Activated naive CD8-positive, alpha-beta T cell treated with anti-CD3 and anti-CD28 coated beads, Interleukin-2, amount 10 ng/mL, durations not matched to agents 7 days and 5 days (primary cell): Measurements from ENCODE around the gene LRP2. TPM values are rescaled to one million over a fixed set of nuclear protein-coding genes. Genes with fewer than 3 reads are reported as not detected.
"Not testable (repeated sequence)": the region's sequence is repeated elsewhere in the genome, so short reads cannot be mapped to it uniquely, and the experiment has no call there.

Experiments used
- ATAC-seq: fragments of 150-1000 bp; cut with Tn5 transposase; one replicate; pipeline ENCODE4 v1.10.0; 2021; ENCODE audit warnings: low read depth, moderate library complexity
- POLR2A ChIA-PET: fragments of 350-600 bp; sonication (Branson Sonifier 250); formaldehyde crosslinking; loops from one replicate; lab custom pipeline; 2021; ENCODE audit warnings: antibody characterized with exemption; lab: Charles Lee
- DNase-seq: peaks from one replicate; pipeline ENCODE4 v3.0.0; 2021
- H3K27ac Mint-ChIP-seq: one replicate; pipeline ENCODE4 v1.8.0; 2022; ENCODE audit warnings: mild to moderate bottlenecking, mixed read lengths
- H3K27me3 Mint-ChIP-seq: one replicate; pipeline ENCODE4 v1.8.0; 2022; ENCODE audit warnings: mild to moderate bottlenecking, moderate library complexity, mixed read lengths
- H3K36me3 Mint-ChIP-seq: one replicate; pipeline ENCODE4 v1.8.0; 2021; ENCODE audit warnings: mild to moderate bottlenecking, mixed read lengths
- H3K4me1 Mint-ChIP-seq: one replicate; pipeline ENCODE4 v1.8.0; 2021; ENCODE audit warnings: mixed read lengths
- H3K4me3 Mint-ChIP-seq: one replicate; pipeline ENCODE4 v1.8.0; 2022; ENCODE audit warnings: mild to moderate bottlenecking, moderate library complexity, mixed read lengths
- H3K9me3 Mint-ChIP-seq: one replicate; pipeline ENCODE4 v1.8.0; 2021; ENCODE audit warnings: mixed read lengths
- total RNA-seq, 2 experiments: library from RNA; stranded (reverse); gene quantifications; one replicate each; pipeline ENCODE4 v1.2.3, GENCODE V29; 2021

LRP2 gene
- total RNA-seq, 2 experiments from 2014 or later: 0.40 to 0.47 TPM

GRCh38 chr2:169275696-169276444 is 86.5 kb downstream of the LRP2 start:
- no peaks in the 10 kb centered on the region for H3K36me3 Mint-ChIP-seq

GRCh38 chr2:169272010-169272409 is 90.3 kb downstream of the LRP2 start:
- H3K4me1 Mint-ChIP-seq: no peaks in the 10 kb centered on the region
- H3K36me3 Mint-ChIP-seq: no peaks in the 10 kb centered on the region
- peaks cover 16% of the 10 kb centered on the region for H3K27me3 Mint-ChIP-seq
- H3K27ac Mint-ChIP-seq: no peak overlapping the region
- POLR2A ChIA-PET: no interaction called here
- no peak overlapping the region for H3K4me3 Mint-ChIP-seq
- no peak for ATAC-seq
- no peak for DNase-seq
- H3K9me3 Mint-ChIP-seq: no peaks in the 10 kb centered on the region

More at GRCh38 chr2:169275696-169276444, 86.5 kb downstream of the LRP2 start:
- ATAC-seq (no peak), DNase-seq (no peak)
- Mint-ChIP-seq H3K4me1 (no peaks in the 10 kb centered on the region), H3K9me3 (no peaks in the 10 kb centered on the region), H3K27me3 (peaks cover 18% of the 10 kb centered on the region), H3K4me3 (no peak overlapping the region), H3K27ac (no peak overlapping the region)
- POLR2A ChIA-PET: no interaction called here

GRCh38 chr2:169270574-169270973 is 91.8 kb downstream of the LRP2 start:
- H3K27me3 Mint-ChIP-seq: peaks cover 16% of the 10 kb centered on the region
- H3K4me3 Mint-ChIP-seq, H3K4me1 Mint-ChIP-seq, POLR2A ChIA-PET, H3K36me3 Mint-ChIP-seq, DNase-seq, H3K9me3 Mint-ChIP-seq, ATAC-seq, H3K27ac Mint-ChIP-seq: not testable (repeated sequence)

GRCh38 chr2:169265591-169265990 is 96.7 kb downstream of the LRP2 start:
- no peaks in the 10 kb centered on the region for H3K4me1 Mint-ChIP-seq
- no peaks in the 10 kb centered on the region for H3K36me3 Mint-ChIP-seq
- ATAC-seq: no peak
- no peaks in the 10 kb centered on the region for H3K9me3 Mint-ChIP-seq
- no peak for DNase-seq
- no peak overlapping the region for H3K27ac Mint-ChIP-seq
- peaks cover 11% of the 10 kb centered on the region for H3K27me3 Mint-ChIP-seq
- H3K4me3 Mint-ChIP-seq: no peak overlapping the region
- POLR2A ChIA-PET: no interaction called here

- Mint-ChIP-seq H3K4me1 (no peaks in the 10 kb centered on the region), H3K4me3 (no peak overlapping the region), H3K9me3 (no peaks in the 10 kb centered on the region), H3K27ac (no peak overlapping the region), H3K36me3 (no peaks in the 10 kb centered on the region), H3K27me3 (peaks cover 21% of the 10 kb centered on the region)
- no peak for ATAC-seq
- POLR2A ChIA-PET: no interaction called here
- no peak for DNase-seq
Observed at GRCh38 chr2:169260846-169261642, 101.3 kb downstream of the LRP2 start.

GRCh38 chr2:169260246-169260645 is 102.1 kb downstream of the LRP2 start:
- Mint-ChIP-seq H3K36me3 (no peaks in the 10 kb centered on the region), H3K27ac (no peak overlapping the region), H3K4me3 (no peak overlapping the region), H3K9me3 (no peaks in the 10 kb centered on the region), H3K27me3 (peaks cover 21% of the 10 kb centered on the region), H3K4me1 (no peaks in the 10 kb centered on the region)
- POLR2A ChIA-PET: no interaction called here
- no peak for DNase-seq
- no peak for ATAC-seq

- ATAC-seq: no peak
- peaks cover 21% of the 10 kb centered on the region for H3K27me3 Mint-ChIP-seq
- no peak overlapping the region for H3K4me3 Mint-ChIP-seq
- POLR2A ChIA-PET: no interaction called here
- H3K9me3 Mint-ChIP-seq: no peaks in the 10 kb centered on the region
- no peak for DNase-seq
- no peaks in the 10 kb centered on the region for H3K36me3 Mint-ChIP-seq
- no peak overlapping the region for H3K27ac Mint-ChIP-seq
- no peaks in the 10 kb centered on the region for H3K4me1 Mint-ChIP-seq
Observed at GRCh38 chr2:169259402-169259801, 102.9 kb downstream of the LRP2 start.

GRCh38 chr2:169258045-169258601 is 104.2 kb downstream of the LRP2 start:
- H3K4me3 Mint-ChIP-seq: no peak overlapping the region
- H3K9me3 Mint-ChIP-seq: no peaks in the 10 kb centered on the region
- ATAC-seq (no peak), DNase-seq (no peak)
- peaks cover 21% of the 10 kb centered on the region for H3K27me3 Mint-ChIP-seq
- H3K36me3 Mint-ChIP-seq: no peaks in the 10 kb centered on the region
- no peaks in the 10 kb centered on the region for H3K4me1 Mint-ChIP-seq
- H3K27ac Mint-ChIP-seq: no peak overlapping the region
- POLR2A ChIA-PET: no interaction called here

- H3K27me3 Mint-ChIP-seq: peaks cover 12% of the 10 kb centered on the region
- ATAC-seq (no peak), DNase-seq (no peak)
- POLR2A ChIA-PET: no interaction called here
- no peaks in the 10 kb centered on the region for H3K36me3 Mint-ChIP-seq
- no peak overlapping the region for H3K4me3 Mint-ChIP-seq
- H3K4me1 Mint-ChIP-seq: no peaks in the 10 kb centered on the region
- H3K9me3 Mint-ChIP-seq: no peaks in the 10 kb centered on the region
- H3K27ac Mint-ChIP-seq: no peak overlapping the region
Observed at GRCh38 chr2:169254774-169255173, 107.6 kb downstream of the LRP2 start.

GRCh38 chr2:169247211-169247610 is 115.1 kb downstream of the LRP2 start:
- peaks cover 11% of the 10 kb centered on the region for H3K27me3 Mint-ChIP-seq
- POLR2A ChIA-PET: no interaction called here
- H3K27ac Mint-ChIP-seq: no peak overlapping the region
- ATAC-seq: no peak
- DNase-seq: no peak
- H3K36me3 Mint-ChIP-seq: no peaks in the 10 kb centered on the region
- H3K9me3 Mint-ChIP-seq: peaks cover 1% of the 10 kb centered on the region
- H3K4me3 Mint-ChIP-seq: no peak overlapping the region
- no peaks in the 10 kb centered on the region for H3K4me1 Mint-ChIP-seq

- DNase-seq (no peak), ATAC-seq (no peak)
- H3K27me3 Mint-ChIP-seq: peaks cover 16% of the 10 kb centered on the region
- H3K4me3 Mint-ChIP-seq: no peak overlapping the region
- H3K27ac Mint-ChIP-seq: no peak overlapping the region
- peaks cover 4% of the 10 kb centered on the region for H3K4me1 Mint-ChIP-seq
- POLR2A ChIA-PET: no interaction called here
- no peaks in the 10 kb centered on the region for H3K36me3 Mint-ChIP-seq
- no peaks in the 10 kb centered on the region for H3K9me3 Mint-ChIP-seq
Observed at GRCh38 chr2:169240405-169240804, 121.9 kb downstream of the LRP2 start.

GRCh38 chr2:169237939-169238338 is 124.4 kb downstream of the LRP2 start:
- POLR2A ChIA-PET: no interaction called here
- DNase-seq: no peak
- Mint-ChIP-seq H3K27ac (no peak overlapping the region), H3K27me3 (peaks cover 12% of the 10 kb centered on the region), H3K4me3 (no peak overlapping the region), H3K4me1 (peaks cover 4% of the 10 kb centered on the region), H3K9me3 (no peaks in the 10 kb centered on the region), H3K36me3 (no peaks in the 10 kb centered on the region)
- ATAC-seq: no peak

GRCh38 chr2:169237286-169237685 is 125.0 kb downstream of the LRP2 start:
- DNase-seq (no peak), ATAC-seq (no peak)
- no peak overlapping the region for H3K4me3 Mint-ChIP-seq
- no peaks in the 10 kb centered on the region for H3K9me3 Mint-ChIP-seq
- POLR2A ChIA-PET: no interaction called here
- H3K27ac Mint-ChIP-seq: no peak overlapping the region
- no peaks in the 10 kb centered on the region for H3K36me3 Mint-ChIP-seq
- peaks cover 13% of the 10 kb centered on the region for H3K27me3 Mint-ChIP-seq
- peaks cover 4% of the 10 kb centered on the region for H3K4me1 Mint-ChIP-seq
